ENCODE measurements around the gene USH1C. TPM values are rescaled to one million over a fixed set of nuclear protein-coding genes. Genes with fewer than 3 reads are reported as not detected.

Gene USH1C
- total RNA-seq, 1 experiment from 2014 or later, result 1.0 TPM

DNA sequence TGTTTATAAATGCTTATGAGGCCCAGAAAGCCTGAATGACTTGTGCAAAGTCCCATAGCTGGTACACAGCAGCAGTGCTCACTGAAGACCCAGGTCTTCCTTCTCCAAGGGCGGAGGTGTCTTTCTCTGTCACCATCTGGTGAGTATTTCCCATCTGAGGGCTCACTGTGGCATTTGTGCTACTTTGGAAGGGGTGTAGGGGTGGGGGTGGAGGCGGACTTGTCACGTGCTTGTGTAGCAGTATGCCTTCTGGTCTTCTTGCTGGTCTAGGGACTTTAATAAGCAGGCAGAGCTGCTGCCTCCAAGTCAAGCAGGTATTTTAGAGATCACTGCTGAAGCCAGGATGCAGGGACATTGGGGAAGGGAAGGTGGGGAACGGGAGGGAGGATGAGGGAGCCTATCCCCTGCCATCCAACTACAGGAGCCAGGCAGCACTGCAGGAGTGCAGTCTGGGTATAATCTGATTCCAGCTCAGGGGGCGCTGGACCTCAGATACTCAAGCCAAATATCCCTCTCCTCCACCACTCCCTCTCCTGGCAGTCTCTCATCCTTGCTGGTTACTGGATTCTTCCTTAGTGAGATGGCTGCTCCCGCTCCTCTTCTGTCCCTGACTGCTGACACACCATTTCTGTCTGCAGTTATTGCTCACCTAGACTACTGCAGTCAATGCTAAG lies 71.0 kb downstream of the USH1C start:
- Histone ChIP-seq H4K20me1 (ENCODE audit: control insufficient read depth, insufficient read depth, insufficient read length) (peaks cover 2% of the 10 kb centered on the region), H3K79me2 (ENCODE audit: insufficient read depth, low read length) (no peaks in the 10 kb centered on the region), H2BK12ac (ENCODE audit: insufficient read length, low read depth, low read length) (no peak overlapping the region), H3K79me1 (ENCODE audit: insufficient read depth, low read depth, low read length, poor library complexity, severe bottlenecking) (no peaks in the 10 kb centered on the region), H3K9me3 (ENCODE audit: control insufficient read depth, low read depth, low read length) (no peaks in the 10 kb centered on the region), H3K23ac (ENCODE audit: insufficient read length, low read depth, low read length) (no peak overlapping the region), H4K8ac (replicated peaks; ENCODE audit: insufficient read length, low read depth, low read length) (no peak overlapping the region), H2BK120ac (ENCODE audit: low read depth, low read length, poor library complexity, severe bottlenecking) (no peak overlapping the region), H2BK5ac (ENCODE audit: insufficient read length, low read length) (no peak overlapping the region), H3K27me3 (ENCODE audit: insufficient read depth, low read length) (peaks cover 29% of the 10 kb centered on the region; the same call in 1 of the 2 replicates), H3K18ac (ENCODE audit: insufficient read length, low read depth, low read length) (no peak overlapping the region), H3K56ac (ENCODE audit: insufficient read length, low read depth, low read length) (no peak overlapping the region), H2BK20ac (ENCODE audit: low read depth, low read length, poor library complexity, severe bottlenecking) (no peak overlapping the region), H4K91ac (ENCODE audit: insufficient read length, low read depth, low read length) (no peak overlapping the region), H3K9ac (ENCODE audit: extremely low read depth, insufficient read length, low read length) (no peak overlapping the region), H3K4ac (ENCODE audit: low read depth, low read length) (no peak overlapping the region), H4K5ac (ENCODE audit: insufficient read length, low read depth, low read length) (no peak overlapping the region), H3K4me1 (ENCODE audit: insufficient read depth, low read length) (no peaks in the 10 kb centered on the region), H3K4me2 (ENCODE audit: insufficient read depth, insufficient read length, low read length) (no peak overlapping the region), H2AK5ac (ENCODE audit: insufficient read length, low read length) (no peak overlapping the region), H2AFZ (ENCODE audit: low read length) (no peak overlapping the region), H3K27ac (ENCODE audit: insufficient read length, low read depth, low read length) (no peak overlapping the region), H3K23me2 (ENCODE audit: insufficient read length, low read depth, low read length, poor library complexity, severe bottlenecking) (peaks cover 11% of the 10 kb centered on the region), H3T11ph (ENCODE audit: low read length) (no peak overlapping the region), H2BK15ac (ENCODE audit: low read depth, low read length) (no peak overlapping the region), H3K14ac (ENCODE audit: insufficient read depth, low read length) (no peak overlapping the region)
- no CpG with 5 or more reads among the region's 6 CpGs for WGBS (ENCODE audit: extremely low coverage, insufficient read length, low lambda C conversion rate)
- peaks cover 62% of the 10 kb centered on the region for H3K27me3 Mint-ChIP-seq (ENCODE audit: low read depth)
- H3K36me3 Mint-ChIP-seq (ENCODE audit: insufficient read depth in 1 of 3, low read depth in 3 of 3), result no peaks in the 10 kb centered on the region; a peak in 1 of 7 replicates
- no peak overlapping the region; a peak in 1 of 7 replicates for H3K27ac Mint-ChIP-seq
- H3K4me1 Mint-ChIP-seq, result peaks cover 20 to 31% of the 10 kb centered on the region in 2 experiments
- H3K4me3 Mint-ChIP-seq, result peak overlapping the region in 1 of 2 experiments; percentile 33; a peak in 2 of 5 replicates
- H3K9me3 Mint-ChIP-seq, result no peaks in the 10 kb centered on the region
- DNase-seq, result peak; percentile 84
- TF ChIP-seq, protein P1, sequence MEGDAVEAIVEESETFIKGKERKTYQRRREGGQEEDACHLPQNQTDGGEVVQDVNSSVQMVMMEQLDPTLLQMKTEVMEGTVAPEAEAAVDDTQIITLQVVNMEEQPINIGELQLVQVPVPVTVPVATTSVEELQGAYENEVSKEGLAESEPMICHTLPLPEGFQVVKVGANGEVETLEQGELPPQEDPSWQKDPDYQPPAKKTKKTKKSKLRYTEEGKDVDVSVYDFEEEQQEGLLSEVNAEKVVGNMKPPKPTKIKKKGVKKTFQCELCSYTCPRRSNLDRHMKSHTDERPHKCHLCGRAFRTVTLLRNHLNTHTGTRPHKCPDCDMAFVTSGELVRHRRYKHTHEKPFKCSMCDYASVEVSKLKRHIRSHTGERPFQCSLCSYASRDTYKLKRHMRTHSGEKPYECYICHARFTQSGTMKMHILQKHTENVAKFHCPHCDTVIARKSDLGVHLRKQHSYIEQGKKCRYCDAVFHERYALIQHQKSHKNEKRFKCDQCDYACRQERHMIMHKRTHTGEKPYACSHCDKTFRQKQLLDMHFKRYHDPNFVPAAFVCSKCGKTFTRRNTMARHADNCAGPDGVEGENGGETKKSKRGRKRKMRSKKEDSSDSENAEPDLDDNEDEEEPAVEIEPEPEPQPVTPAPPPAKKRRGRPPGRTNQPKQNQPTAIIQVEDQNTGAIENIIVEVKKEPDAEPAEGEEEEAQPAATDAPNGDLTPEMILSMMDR (conservative IDR thresholded peaks at IDR 0.05), result peak; percentile 88
